Measurements from ENCODE around the gene C3. TPM values are rescaled to one million over a fixed set of nuclear protein-coding genes. Genes with fewer than 3 reads are reported as not detected.

C3 gene
- total and polyA plus RNA-seq, 2 of the 13 experiments (the other 11 are each of a cell fraction or from before 2014, with no cell fraction given) = 1,455 to 6,272 TPM

DNA sequence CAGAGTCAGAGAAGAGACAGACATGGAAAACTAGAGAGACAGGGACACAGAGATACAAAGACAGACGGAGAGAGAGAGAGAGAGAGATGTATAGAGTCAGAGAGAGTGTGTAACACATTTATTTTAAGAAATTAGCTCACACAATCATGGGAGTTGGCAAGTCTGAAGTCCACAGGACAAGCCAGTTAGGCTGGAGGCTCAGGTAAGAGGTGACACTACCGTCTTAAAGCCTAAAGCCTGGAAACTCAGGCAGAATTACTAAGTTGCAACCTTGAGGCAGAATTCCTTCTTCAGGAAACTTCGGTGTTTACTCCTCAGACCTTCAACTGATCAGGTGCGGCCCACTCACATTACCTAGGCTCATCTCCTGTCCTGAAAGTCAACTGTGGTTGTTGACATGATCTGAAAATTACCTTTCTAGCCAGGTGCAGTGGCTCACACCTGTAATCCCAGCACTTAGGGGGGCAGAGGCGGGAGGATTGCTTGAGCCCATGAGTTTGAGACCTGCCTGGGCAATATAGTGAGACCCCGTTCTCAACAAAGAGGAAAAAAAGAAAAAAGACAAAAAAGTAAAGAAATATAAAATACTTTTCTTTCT, 47.7 kb downstream of the C3 start (continued):
- TF ChIP-seq, protein P1, sequence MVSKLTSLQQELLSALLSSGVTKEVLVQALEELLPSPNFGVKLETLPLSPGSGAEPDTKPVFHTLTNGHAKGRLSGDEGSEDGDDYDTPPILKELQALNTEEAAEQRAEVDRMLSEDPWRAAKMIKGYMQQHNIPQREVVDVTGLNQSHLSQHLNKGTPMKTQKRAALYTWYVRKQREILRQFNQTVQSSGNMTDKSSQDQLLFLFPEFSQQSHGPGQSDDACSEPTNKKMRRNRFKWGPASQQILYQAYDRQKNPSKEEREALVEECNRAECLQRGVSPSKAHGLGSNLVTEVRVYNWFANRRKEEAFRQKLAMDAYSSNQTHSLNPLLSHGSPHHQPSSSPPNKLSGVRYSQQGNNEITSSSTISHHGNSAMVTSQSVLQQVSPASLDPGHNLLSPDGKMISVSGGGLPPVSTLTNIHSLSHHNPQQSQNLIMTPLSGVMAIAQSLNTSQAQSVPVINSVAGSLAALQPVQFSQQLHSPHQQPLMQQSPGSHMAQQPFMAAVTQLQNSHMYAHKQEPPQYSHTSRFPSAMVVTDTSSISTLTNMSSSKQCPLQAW (CRISPR knock-in tag; IDR thresholded peaks at IDR 0.05) = no peak
- TF ChIP-seq SYNCRIP (IDR thresholded peaks at IDR 0.05; ENCODE audit: insufficient read depth, low read depth, low read length) = no peak
- TF ChIP-seq, protein P2, sequence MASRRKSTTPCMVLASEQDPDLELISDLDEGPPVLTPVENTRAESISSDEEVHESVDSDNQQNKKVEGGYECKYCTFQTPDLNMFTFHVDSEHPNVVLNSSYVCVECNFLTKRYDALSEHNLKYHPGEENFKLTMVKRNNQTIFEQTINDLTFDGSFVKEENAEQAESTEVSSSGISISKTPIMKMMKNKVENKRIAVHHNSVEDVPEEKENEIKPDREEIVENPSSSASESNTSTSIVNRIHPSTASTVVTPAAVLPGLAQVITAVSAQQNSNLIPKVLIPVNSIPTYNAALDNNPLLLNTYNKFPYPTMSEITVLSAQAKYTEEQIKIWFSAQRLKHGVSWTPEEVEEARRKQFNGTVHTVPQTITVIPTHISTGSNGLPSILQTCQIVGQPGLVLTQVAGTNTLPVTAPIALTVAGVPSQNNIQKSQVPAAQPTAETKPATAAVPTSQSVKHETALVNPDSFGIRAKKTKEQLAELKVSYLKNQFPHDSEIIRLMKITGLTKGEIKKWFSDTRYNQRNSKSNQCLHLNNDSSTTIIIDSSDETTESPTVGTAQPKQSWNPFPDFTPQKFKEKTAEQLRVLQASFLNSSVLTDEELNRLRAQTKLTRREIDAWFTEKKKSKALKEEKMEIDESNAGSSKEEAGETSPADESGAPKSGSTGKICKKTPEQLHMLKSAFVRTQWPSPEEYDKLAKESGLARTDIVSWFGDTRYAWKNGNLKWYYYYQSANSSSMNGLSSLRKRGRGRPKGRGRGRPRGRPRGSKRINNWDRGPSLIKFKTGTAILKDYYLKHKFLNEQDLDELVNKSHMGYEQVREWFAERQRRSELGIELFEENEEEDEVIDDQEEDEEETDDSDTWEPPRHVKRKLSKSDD (CRISPR knock-in tag; IDR thresholded peaks at IDR 0.05; ENCODE audit: low read depth) = no peak
- TF ChIP-seq, protein P3, sequence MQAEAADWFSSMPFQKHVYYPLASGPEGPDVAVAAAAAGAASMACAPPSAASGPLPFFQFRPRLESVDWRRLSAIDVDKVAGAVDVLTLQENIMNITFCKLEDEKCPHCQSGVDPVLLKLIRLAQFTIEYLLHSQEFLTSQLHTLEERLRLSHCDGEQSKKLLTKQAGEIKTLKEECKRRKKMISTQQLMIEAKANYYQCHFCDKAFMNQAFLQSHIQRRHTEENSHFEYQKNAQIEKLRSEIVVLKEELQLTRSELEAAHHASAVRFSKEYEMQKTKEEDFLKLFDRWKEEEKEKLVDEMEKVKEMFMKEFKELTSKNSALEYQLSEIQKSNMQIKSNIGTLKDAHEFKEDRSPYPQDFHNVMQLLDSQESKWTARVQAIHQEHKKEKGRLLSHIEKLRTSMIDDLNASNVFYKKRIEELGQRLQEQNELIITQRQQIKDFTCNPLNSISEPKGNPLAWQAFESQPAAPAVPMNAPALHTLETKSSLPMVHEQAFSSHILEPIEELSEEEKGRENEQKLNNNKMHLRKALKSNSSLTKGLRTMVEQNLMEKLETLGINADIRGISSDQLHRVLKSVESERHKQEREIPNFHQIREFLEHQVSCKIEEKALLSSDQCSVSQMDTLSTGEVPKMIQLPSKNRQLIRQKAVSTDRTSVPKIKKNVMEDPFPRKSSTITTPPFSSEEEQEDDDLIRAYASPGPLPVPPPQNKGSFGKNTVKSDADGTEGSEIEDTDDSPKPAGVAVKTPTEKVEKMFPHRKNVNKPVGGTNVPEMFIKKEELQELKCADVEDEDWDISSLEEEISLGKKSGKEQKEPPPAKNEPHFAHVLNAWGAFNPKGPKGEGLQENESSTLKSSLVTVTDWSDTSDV (CRISPR knock-in tag; IDR thresholded peaks at IDR 0.05) = no peak
- no peak for TF ChIP-seq KAT8 (CRISPR knock-in tag; IDR thresholded peaks at IDR 0.05)
- no peak for TF ChIP-seq ZFP82 (CRISPR knock-in tag; IDR thresholded peaks at IDR 0.05; ENCODE audit: borderline replicate concordance)
- TF ChIP-seq ZNF564 (CRISPR knock-in tag; IDR thresholded peaks at IDR 0.05) = no peak
- TF ChIP-seq ZNF768 (CRISPR knock-in tag; IDR thresholded peaks at IDR 0.05) = no peak
- TF ChIP-seq NFIC (IDR thresholded peaks at IDR 0.05; ENCODE audit: low read length) = no peak
- TF ChIP-seq IRF2 (CRISPR knock-in tag; IDR thresholded peaks at IDR 0.05) = no peak
- no peak for TF ChIP-seq FIP1L1 (IDR thresholded peaks at IDR 0.05; ENCODE audit: borderline replicate concordance, insufficient read depth, low read depth, low read length)
- TF ChIP-seq, protein P4, sequence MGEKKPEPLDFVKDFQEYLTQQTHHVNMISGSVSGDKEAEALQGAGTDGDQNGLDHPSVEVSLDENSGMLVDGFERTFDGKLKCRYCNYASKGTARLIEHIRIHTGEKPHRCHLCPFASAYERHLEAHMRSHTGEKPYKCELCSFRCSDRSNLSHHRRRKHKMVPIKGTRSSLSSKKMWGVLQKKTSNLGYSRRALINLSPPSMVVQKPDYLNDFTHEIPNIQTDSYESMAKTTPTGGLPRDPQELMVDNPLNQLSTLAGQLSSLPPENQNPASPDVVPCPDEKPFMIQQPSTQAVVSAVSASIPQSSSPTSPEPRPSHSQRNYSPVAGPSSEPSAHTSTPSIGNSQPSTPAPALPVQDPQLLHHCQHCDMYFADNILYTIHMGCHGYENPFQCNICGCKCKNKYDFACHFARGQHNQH (CRISPR knock-in tag; IDR thresholded peaks at IDR 0.05) = no peak
- TF ChIP-seq, protein P5, sequence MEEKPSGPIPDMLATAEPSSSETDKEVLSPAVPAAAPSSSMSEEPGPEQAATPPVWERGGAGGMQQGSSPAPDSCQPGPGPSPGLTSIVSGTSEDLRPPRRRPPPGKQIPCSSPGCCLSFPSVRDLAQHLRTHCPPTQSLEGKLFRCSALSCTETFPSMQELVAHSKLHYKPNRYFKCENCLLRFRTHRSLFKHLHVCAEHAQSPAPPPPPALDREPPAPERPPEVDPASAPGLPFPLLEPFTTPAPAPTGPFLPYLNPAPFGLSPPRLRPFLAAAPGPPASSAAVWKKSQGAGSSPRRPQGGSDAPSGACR (CRISPR knock-in tag; IDR thresholded peaks at IDR 0.05) = no peak
- TF ChIP-seq ZFYVE20 (CRISPR knock-in tag; IDR thresholded peaks at IDR 0.05; ENCODE audit: borderline replicate concordance, low read depth) = no peak
- TF ChIP-seq, protein P6, sequence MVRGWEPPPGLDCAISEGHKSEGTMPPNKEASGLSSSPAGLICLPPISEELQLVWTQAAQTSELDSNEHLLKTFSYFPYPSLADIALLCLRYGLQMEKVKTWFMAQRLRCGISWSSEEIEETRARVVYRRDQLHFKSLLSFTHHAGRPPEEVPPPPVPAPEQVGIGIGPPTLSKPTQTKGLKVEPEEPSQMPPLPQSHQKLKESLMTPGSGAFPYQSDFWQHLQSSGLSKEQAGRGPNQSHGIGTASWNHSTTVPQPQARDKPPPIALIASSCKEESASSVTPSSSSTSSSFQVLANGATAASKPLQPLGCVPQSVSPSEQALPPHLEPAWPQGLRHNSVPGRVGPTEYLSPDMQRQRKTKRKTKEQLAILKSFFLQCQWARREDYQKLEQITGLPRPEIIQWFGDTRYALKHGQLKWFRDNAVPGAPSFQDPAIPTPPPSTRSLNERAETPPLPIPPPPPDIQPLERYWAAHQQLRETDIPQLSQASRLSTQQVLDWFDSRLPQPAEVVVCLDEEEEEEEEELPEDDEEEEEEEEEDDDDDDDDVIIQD (CRISPR knock-in tag; IDR thresholded peaks at IDR 0.05; ENCODE audit: low read depth) = no peak
- no peak for TF ChIP-seq FOXA1 (IDR thresholded peaks at IDR 0.05)
- TF ChIP-seq FOXA1 (CRISPR knock-in tag; IDR thresholded peaks at IDR 0.05) = 0 out of 2 replicates have a peak, but pooled peaks have one; percentile 19
- TF ChIP-seq NR2F6 (IDR thresholded peaks at IDR 0.05) = no peak
- TF ChIP-seq NR2F6 (CRISPR knock-in tag; IDR thresholded peaks at IDR 0.05) = no peak
